ENCODE measurements around the gene ANKRD33B. TPM values are rescaled to one million over a fixed set of nuclear protein-coding genes. Genes with fewer than 3 reads are reported as not detected.

ANKRD33B gene
- total RNA-seq, 1 donor from 2014 or later: 31.1 TPM

DNA sequence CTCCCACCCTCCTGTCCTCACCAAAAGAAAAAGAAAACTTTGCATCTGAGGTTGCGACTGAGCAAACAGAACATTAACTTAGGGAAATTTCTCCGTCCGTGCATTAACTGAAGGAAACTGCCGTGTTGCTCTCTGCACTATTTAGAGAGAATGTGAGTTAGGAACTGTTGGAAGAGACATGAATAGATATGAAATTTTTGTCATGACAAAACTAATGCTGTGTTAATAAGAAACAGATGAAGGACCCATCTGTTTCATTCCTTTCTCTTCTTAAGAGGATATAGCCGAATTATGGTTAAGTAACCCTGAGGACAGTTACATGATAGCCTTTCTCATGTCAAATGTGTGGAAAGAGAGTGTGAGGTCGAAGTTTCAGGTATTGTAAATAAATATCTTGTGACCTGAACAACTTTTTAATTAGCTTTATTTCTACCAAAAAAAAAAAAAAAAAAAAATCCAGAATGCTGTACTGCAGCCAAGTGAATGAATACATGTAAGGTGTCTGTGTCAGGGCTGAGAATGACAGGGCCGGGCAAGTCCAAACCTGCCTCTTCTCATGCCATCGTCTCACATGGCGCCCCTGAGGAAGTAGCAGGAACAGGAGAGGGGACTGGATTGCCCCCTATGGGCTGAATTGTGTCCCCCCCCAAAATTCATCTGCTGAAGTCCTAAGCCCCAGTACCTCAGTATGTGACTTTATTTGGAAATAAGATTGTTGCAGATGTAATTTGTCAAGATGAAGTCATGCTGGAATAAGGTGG is 35.6 kb upstream of the ANKRD33B start:
- no peak for DNase-seq (ENCODE audit: low spot score)
- H3K9me3 Mint-ChIP-seq: no peaks in the 10 kb centered on the region
- no peaks in the 10 kb centered on the region for H3K36me3 Mint-ChIP-seq (ENCODE audit: low read depth)
- H3K4me1 Mint-ChIP-seq (ENCODE audit: low read depth): no peaks in the 10 kb centered on the region
- H3K27ac Mint-ChIP-seq: no peak overlapping the region
- no peak overlapping the region for H3K4me3 Mint-ChIP-seq (ENCODE audit: low read depth)
- intact Hi-C loops (cut with micrococcal nuclease): no loop called here
- H3K27me3 Mint-ChIP-seq (ENCODE audit: low read depth): peaks cover 6% of the 10 kb centered on the region

DNA sequence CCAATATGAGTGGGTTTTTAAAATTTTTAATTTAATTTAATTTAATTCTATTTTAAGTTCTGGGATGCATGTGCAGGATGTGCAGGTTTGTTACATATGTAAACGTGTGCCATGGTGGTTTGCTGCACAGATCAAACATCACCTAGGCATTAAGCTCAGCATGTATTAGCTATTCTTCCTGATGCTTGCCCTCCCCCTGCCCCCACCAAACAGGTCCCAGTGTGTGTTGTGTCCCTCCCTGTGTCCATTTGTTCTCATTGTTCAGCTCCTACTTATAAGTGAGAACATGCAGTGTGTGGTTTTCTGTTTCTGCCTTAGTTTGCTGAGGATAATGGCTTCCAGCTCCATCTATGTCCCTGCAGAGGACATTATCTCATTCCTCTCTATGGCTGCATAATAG is 35.0 kb upstream of the ANKRD33B start:
- peaks cover 6% of the 10 kb centered on the region for H3K27me3 Mint-ChIP-seq (ENCODE audit: low read depth)
- no peaks in the 10 kb centered on the region for H3K4me1 Mint-ChIP-seq (ENCODE audit: low read depth)
- H3K36me3 Mint-ChIP-seq (ENCODE audit: low read depth): no peaks in the 10 kb centered on the region
- H3K4me3 Mint-ChIP-seq (ENCODE audit: low read depth): no peak overlapping the region
- DNase-seq (ENCODE audit: low spot score): no peak
- intact Hi-C loops (cut with micrococcal nuclease): no loop called here
- H3K27ac Mint-ChIP-seq: no peak overlapping the region
- H3K9me3 Mint-ChIP-seq: no peaks in the 10 kb centered on the region

DNA sequence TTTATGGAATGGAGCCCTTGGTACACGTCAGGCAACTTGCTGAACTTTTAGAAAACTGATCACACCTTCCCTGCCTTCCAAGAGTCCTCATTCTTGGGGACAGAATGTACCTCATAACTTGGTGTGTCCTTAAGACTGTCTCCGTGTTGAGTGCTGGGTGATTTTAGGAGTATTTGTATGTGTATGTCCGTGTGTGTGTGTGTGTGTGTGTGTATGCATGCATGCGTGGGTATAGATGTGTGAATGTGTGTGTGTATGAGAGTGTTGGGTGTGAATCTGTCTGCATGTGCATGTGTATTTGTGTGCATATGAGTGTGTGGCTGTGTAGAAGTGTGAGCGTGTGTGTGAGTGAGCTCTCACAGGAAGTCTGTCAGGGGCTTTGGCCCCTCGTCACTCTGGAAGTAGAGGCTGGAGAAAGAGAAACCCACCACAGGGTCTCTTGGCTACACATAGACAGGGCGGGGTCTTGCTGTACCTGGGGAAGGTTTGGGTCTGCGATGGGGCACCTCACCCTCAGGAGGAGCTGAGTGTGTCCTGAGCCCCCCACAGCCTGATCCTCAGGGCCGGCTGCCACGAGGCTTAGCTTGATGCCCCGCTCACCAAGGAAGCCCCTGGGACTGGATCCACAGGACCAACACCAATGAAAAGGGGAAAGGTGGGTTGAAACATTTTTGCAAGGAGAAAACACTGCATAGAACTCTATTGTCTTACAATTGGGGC is 33.1 kb upstream of the ANKRD33B start:
- Mint-ChIP-seq H3K4me3 (ENCODE audit: low read depth) (no peak overlapping the region), H3K36me3 (ENCODE audit: low read depth) (no peaks in the 10 kb centered on the region), H3K4me1 (ENCODE audit: low read depth) (no peaks in the 10 kb centered on the region), H3K27me3 (ENCODE audit: low read depth) (peaks cover 6% of the 10 kb centered on the region), H3K9me3 (no peaks in the 10 kb centered on the region), H3K27ac (no peak overlapping the region)
- intact Hi-C loops (cut with micrococcal nuclease): no loop called here
- no peak for DNase-seq (ENCODE audit: low spot score)

GRCh38 chr5:10532421-10532820 is 31.4 kb upstream of the ANKRD33B start:
- Mint-ChIP-seq H3K36me3 (ENCODE audit: low read depth) (no peaks in the 10 kb centered on the region), H3K4me1 (ENCODE audit: low read depth) (peaks cover 10% of the 10 kb centered on the region), H3K4me3 (ENCODE audit: low read depth) (no peak overlapping the region), H3K27me3 (ENCODE audit: low read depth) (peaks cover 6% of the 10 kb centered on the region), H3K27ac (no peak overlapping the region), H3K9me3 (no peaks in the 10 kb centered on the region)
- no peak for DNase-seq (ENCODE audit: low spot score)
- intact Hi-C loops (cut with micrococcal nuclease): no loop called here

GRCh38 chr5:10533226-10533625 is 30.6 kb upstream of the ANKRD33B start:
- no peaks in the 10 kb centered on the region for H3K9me3 Mint-ChIP-seq
- no peak for DNase-seq (ENCODE audit: low spot score)
- peaks cover 17% of the 10 kb centered on the region for H3K4me1 Mint-ChIP-seq (ENCODE audit: low read depth)
- no peaks in the 10 kb centered on the region for H3K36me3 Mint-ChIP-seq (ENCODE audit: low read depth)
- no peak overlapping the region for H3K4me3 Mint-ChIP-seq (ENCODE audit: low read depth)
- H3K27me3 Mint-ChIP-seq (ENCODE audit: low read depth): peaks cover 7% of the 10 kb centered on the region
- H3K27ac Mint-ChIP-seq: no peak overlapping the region
- intact Hi-C loops (cut with micrococcal nuclease): no loop called here

GRCh38 chr5:10534561-10535530 is 29.0 kb upstream of the ANKRD33B start:
- no peaks in the 10 kb centered on the region for H3K9me3 Mint-ChIP-seq

GRCh38 chr5:10536511-10536910 is 27.4 kb upstream of the ANKRD33B start:
- intact Hi-C loops (cut with micrococcal nuclease): no loop called here
- DNase-seq (ENCODE audit: low spot score): no peak
- no peak overlapping the region for H3K4me3 Mint-ChIP-seq (ENCODE audit: low read depth)
- H3K27me3 Mint-ChIP-seq (ENCODE audit: low read depth): peaks cover 16% of the 10 kb centered on the region
- no peaks in the 10 kb centered on the region for H3K9me3 Mint-ChIP-seq
- no peak overlapping the region for H3K27ac Mint-ChIP-seq
- H3K36me3 Mint-ChIP-seq (ENCODE audit: low read depth): no peaks in the 10 kb centered on the region
- H3K4me1 Mint-ChIP-seq (ENCODE audit: low read depth): peaks cover 17% of the 10 kb centered on the region

More at GRCh38 chr5:10534561-10535530, 29.0 kb upstream of the ANKRD33B start:
- DNase-seq (ENCODE audit: low spot score): no peak
- peaks cover 12% of the 10 kb centered on the region for H3K27me3 Mint-ChIP-seq (ENCODE audit: low read depth)
- no peaks in the 10 kb centered on the region for H3K36me3 Mint-ChIP-seq (ENCODE audit: low read depth)
- peaks cover 17% of the 10 kb centered on the region for H3K4me1 Mint-ChIP-seq (ENCODE audit: low read depth)
- no peak overlapping the region for H3K27ac Mint-ChIP-seq
- intact Hi-C loops (cut with micrococcal nuclease): no loop called here
- H3K4me3 Mint-ChIP-seq (ENCODE audit: low read depth): no peak overlapping the region

GRCh38 chr5:10536931-10537579 is 26.8 kb upstream of the ANKRD33B start:
- Mint-ChIP-seq H3K36me3 (ENCODE audit: low read depth) (no peaks in the 10 kb centered on the region), H3K9me3 (no peaks in the 10 kb centered on the region), H3K4me3 (ENCODE audit: low read depth) (no peak overlapping the region), H3K27me3 (ENCODE audit: low read depth) (peaks cover 20% of the 10 kb centered on the region), H3K27ac (no peak overlapping the region), H3K4me1 (ENCODE audit: low read depth) (peaks cover 17% of the 10 kb centered on the region)
- DNase-seq (ENCODE audit: low spot score): no peak
- intact Hi-C loops (cut with micrococcal nuclease): no loop called here

DNA sequence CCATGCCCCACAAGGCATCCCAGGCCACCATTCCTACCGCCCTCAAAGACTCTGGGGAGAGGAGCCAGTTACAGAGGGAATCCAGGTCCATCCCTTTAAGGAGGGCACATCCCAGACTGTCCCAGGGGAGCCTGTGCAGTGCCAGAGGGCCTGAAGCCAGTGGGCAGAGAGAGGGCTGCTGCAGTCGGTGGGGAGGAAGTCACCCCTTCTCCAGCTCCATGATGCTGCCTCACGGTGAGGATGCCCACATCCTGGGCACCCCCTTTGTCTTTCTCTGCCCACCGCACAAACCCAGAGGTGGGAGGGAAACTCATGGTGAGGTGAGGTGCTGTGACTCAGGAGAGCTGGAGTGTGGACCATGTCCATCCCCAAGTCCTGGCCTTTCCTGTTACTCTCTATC is 26.2 kb upstream of the ANKRD33B start:
- DNase-seq (ENCODE audit: low spot score): no peak
- no peak overlapping the region for H3K4me3 Mint-ChIP-seq (ENCODE audit: low read depth)
- H3K27ac Mint-ChIP-seq: no peak overlapping the region

GRCh38 chr5:10538103-10538788 is 25.6 kb upstream of the ANKRD33B start:
- H3K27ac Mint-ChIP-seq: no peak overlapping the region
- DNase-seq (ENCODE audit: low spot score): no peak
- no peaks in the 10 kb centered on the region for H3K36me3 Mint-ChIP-seq (ENCODE audit: low read depth)
- H3K4me3 Mint-ChIP-seq (ENCODE audit: low read depth): no peak overlapping the region
- intact Hi-C loops (cut with micrococcal nuclease): no loop called here
- H3K27me3 Mint-ChIP-seq (ENCODE audit: low read depth): peaks cover 20% of the 10 kb centered on the region
- H3K9me3 Mint-ChIP-seq: no peaks in the 10 kb centered on the region
- H3K4me1 Mint-ChIP-seq (ENCODE audit: low read depth): peaks cover 17% of the 10 kb centered on the region

More for the DNA sequence above, 26.2 kb upstream of the ANKRD33B start:
- no peaks in the 10 kb centered on the region for H3K36me3 Mint-ChIP-seq (ENCODE audit: low read depth)
- intact Hi-C loops (cut with micrococcal nuclease): no loop called here
- no peaks in the 10 kb centered on the region for H3K9me3 Mint-ChIP-seq
- peaks cover 17% of the 10 kb centered on the region for H3K4me1 Mint-ChIP-seq (ENCODE audit: low read depth)
- peaks cover 21% of the 10 kb centered on the region for H3K27me3 Mint-ChIP-seq (ENCODE audit: low read depth)

GRCh38 chr5:10538789-10539686 is 24.8 kb upstream of the ANKRD33B start:
- peaks cover 21% of the 10 kb centered on the region for H3K27me3 Mint-ChIP-seq (ENCODE audit: low read depth)
- DNase-seq (ENCODE audit: low spot score): no peak
- H3K27ac Mint-ChIP-seq: no peak overlapping the region
- H3K4me1 Mint-ChIP-seq (ENCODE audit: low read depth): peaks cover 17% of the 10 kb centered on the region
- intact Hi-C loops (cut with micrococcal nuclease): no loop called here
- no peak overlapping the region for H3K4me3 Mint-ChIP-seq (ENCODE audit: low read depth)
- H3K36me3 Mint-ChIP-seq (ENCODE audit: low read depth): no peaks in the 10 kb centered on the region
- H3K9me3 Mint-ChIP-seq: no peaks in the 10 kb centered on the region

Measured in activated T-helper 2 cell treated with anti-CD3 and anti-CD28 coated beads, Interferon-gamma antibody, Interleukin-2, Interleukin-4, amounts not matched to agents 10 μg/mL and 5 μg/mL and 100 μg/mL, durations not matched to agents 14 hours and 24 hours and 36 hours (primary cell).